Rectal smooth muscle tissue (tissue), 1 donor: ENCODE data around the gene FOSB.
A peak's percentile ranks its signal among the peaks of the same experiment; 100 is the strongest.

Experiments used
- H3K27ac ChIP-seq: one replicate; pipeline ENCODE4 v1.7.0; 2013; ENCODE audit warnings: low read depth, low read length, inconsistent platforms
- H3K27me3 ChIP-seq: one replicate; pipeline ENCODE4 v1.7.0; 2013; ENCODE audit warnings: low read length; ENCODE audit not compliant: control insufficient read depth, insufficient read depth
- H3K36me3 ChIP-seq: one replicate; pipeline ENCODE4 v1.7.0; 2013; ENCODE audit warnings: low read length; ENCODE audit not compliant: control insufficient read depth, insufficient read depth
- H3K4me1 ChIP-seq: one replicate; pipeline ENCODE4 v1.7.0; 2013; ENCODE audit warnings: low read length; ENCODE audit not compliant: control insufficient read depth, insufficient read depth
- H3K4me3 ChIP-seq: one replicate; pipeline ENCODE4 v1.7.0; 2013; ENCODE audit warnings: low read length
- H3K9ac ChIP-seq: one replicate; pipeline ENCODE4 v1.7.0; 2013; ENCODE audit warnings: low read length

Gene FOSB

DNA sequence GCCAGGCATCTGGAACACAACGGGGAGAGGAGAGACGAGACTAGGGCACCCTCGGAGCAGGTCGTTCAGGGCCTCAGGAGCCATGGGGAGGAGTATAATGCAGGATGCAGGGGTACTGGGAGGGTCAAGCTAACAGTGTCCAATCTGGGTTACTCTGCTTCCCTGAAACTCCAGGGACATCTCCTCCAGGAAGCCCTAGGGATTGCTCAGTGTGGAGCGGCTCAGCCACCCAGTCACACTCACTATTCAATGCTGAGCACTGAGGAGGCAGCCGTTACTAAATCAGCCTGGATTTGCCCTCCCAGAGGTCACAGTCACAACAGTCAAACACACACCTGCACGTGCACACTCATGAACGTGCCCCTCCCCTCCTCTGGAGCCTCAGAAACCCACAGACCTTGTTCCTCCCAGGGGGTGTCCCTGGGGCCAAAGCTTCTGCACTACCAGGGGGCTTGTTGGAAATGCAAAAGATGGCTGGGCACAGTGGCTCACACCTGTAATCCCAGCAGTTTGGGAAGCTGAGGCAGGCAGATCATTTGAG, 6.9 kb upstream of the FOSB start:
- Histone ChIP-seq H3K27ac (no peak overlapping the region), H3K36me3 (no peaks in the 10 kb centered on the region), H3K4me1 (peaks cover 5% of the 10 kb centered on the region), H3K9ac (no peak overlapping the region), H3K27me3 (no peaks in the 10 kb centered on the region), H3K4me3 (no peak overlapping the region)

DNA sequence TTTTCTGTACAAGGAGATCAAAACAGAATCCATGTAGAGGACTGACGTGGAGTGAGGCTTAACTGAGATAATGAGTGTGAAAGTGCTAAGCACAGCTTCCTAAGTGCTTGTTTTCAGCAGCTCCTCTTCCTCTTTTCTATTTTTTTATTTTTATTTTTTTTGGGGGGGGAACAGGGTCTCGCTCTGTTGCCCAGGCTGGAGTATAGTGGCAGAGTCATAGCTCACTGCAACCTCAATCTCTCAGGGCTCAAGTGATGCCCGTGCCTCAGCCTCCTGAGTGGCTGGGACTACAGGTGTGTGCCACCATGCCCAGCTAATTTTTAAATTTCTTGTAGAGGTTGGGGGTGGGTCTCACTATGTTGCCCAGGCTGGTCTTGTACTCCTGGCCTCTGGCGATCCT, 5.6 kb upstream of the FOSB start:
- no peak overlapping the region for H3K9ac ChIP-seq
- peaks cover 3% of the 10 kb centered on the region for H3K4me1 ChIP-seq
- H3K27me3 ChIP-seq: no peaks in the 10 kb centered on the region

DNA sequence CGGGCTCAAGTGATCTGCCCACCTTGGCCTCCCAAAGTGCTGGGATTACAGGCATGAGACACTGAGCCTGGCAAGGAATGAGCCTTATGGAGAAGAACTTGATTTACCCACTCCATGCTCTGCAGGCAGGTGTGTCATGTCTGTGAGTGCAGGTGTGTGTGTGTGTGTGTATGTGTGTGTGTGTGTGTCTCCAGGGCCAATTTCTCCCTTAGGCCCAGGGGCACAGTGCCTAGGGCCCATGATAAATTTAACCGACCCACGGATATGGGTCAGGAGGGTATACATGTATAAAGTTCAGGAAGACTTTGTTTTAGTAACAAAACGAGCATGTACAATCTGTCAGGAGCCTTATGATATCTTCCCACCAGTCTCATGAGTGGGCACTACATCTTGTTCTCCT, 4.6 kb upstream of the FOSB start:
- no peaks in the 10 kb centered on the region for H3K36me3 ChIP-seq
- H3K27ac ChIP-seq: no peak overlapping the region
- H3K4me3 ChIP-seq: no peak overlapping the region
- no peaks in the 10 kb centered on the region for H3K27me3 ChIP-seq
- H3K4me1 ChIP-seq: peaks cover 5% of the 10 kb centered on the region
- no peak overlapping the region for H3K9ac ChIP-seq

More for the DNA sequence above, 5.6 kb upstream of the FOSB start:
- Histone ChIP-seq H3K27ac (no peak overlapping the region), H3K36me3 (no peaks in the 10 kb centered on the region), H3K4me3 (no peak overlapping the region)

DNA sequence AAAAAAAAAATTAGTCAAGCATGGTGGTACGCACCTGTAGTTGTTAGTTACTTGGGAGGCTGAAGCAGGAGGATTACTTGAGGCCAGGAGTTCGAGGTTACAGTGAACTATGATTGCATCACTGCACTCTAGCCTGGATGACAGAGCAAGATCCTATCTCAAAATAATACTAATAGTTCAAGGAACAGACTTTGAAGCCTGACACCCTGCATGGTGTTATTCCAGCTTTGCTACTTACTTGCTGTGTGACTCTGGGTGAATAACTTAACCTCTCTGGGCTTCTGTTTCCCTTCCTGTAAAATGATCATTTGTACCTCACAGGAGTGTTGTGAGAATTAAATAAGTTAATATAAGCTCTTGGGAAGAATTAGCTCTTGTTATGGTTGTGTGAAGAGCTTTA, 3.5 kb upstream of the FOSB start:
- Histone ChIP-seq H3K4me3 (no peak overlapping the region), H3K36me3 (no peaks in the 10 kb centered on the region), H3K27me3 (no peaks in the 10 kb centered on the region), H3K9ac (no peak overlapping the region), H3K4me1 (peaks cover 5% of the 10 kb centered on the region), H3K27ac (no peak overlapping the region)

DNA sequence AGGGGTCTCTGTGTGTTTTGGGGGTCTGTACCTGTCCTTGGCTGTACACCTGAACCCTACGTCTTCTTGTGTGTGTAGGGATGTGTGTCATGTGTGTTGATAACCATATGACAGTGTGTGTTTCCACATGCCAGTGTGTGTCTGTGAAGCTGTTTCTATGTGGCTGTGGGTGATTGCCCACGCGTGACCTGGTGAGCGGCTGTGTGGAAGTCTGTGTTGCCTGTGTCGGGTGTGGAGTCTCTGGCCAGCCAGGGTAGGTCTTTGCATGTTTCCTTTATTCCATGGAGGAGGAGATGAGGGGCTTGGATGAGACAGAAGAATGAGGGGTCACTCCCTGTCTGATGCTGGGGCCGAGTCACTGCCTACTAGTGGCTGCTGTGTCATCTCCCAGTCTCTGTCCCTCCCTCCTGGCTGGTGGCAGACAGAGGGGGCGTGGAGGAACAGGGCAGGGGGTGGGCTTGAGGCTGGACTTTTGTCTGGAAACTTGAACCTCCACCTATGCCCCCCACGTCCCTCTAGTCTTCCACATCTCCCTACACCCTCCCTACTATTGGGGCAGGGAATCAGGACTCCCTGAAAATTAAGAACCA, 2.8 kb upstream of the FOSB start:
- H3K4me3 ChIP-seq: no peak overlapping the region
- no peaks in the 10 kb centered on the region for H3K27me3 ChIP-seq

DNA sequence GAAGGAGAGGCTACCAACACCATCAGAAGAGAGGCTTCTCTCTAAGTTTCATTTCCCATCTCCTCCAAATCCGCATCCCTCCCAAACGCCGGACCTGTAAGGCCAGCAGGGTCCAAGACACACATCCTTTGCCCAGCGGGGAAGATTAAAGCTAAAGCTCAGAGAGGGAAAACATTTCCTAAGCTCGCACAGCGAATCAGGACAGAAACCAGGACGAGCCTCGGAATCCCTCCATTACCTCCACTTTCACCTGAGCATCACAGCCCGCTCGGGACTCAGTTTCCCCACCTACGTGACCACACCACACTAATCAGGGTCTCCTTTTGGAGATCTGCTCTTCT, 711 bp upstream of the FOSB start:
- Histone ChIP-seq H3K9ac (peak overlapping the region; percentile 54), H3K27ac (peak overlapping the region; percentile 83), H3K4me1 (peaks cover 13% of the 10 kb centered on the region), H3K4me3 (peak overlapping the region; percentile 99), H3K27me3 (no peaks in the 10 kb centered on the region), H3K36me3 (peaks cover 2% of the 10 kb centered on the region)

More for the DNA sequence above, 2.8 kb upstream of the FOSB start:
- H3K9ac ChIP-seq: no peak overlapping the region
- no peak overlapping the region for H3K27ac ChIP-seq
- peaks cover 8% of the 10 kb centered on the region for H3K4me1 ChIP-seq
- H3K36me3 ChIP-seq: no peaks in the 10 kb centered on the region

DNA sequence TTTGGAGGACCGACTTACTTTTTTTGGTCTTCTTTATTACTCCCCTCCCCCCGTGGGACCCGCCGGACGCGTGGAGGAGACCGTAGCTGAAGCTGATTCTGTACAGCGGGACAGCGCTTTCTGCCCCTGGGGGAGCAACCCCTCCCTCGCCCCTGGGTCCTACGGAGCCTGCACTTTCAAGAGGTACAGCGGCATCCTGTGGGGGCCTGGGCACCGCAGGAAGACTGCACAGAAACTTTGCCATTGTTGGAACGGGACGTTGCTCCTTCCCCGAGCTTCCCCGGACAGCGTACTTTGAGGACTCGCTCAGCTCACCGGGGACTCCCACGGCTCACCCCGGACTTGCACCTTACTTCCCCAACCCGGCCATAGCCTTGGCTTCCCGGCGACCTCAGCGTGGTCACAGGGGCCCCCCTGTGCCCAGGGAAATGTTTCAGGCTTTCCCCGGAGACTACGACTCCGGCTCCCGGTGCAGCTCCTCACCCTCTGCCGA, 409 bp downstream of the FOSB start:
- Histone ChIP-seq H3K9ac (no peak overlapping the region), H3K36me3 (peaks cover 2% of the 10 kb centered on the region)

DNA sequence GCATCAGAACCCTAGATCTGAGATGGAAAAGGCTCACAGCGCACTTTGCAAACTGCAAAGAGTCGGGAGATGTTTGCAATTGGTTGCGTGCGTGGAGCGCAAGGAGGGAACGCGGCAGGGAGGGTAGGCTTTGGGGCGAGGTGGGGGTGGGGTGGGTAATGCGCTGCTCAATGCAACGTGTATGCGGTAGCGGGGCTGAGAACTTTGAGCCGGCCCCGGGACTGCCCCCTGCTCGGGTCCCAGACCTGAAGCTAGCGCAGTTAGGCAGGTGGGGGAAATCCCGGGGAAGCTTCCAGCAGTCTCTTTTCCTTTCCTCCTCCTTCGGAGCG, 971 bp downstream of the FOSB start:
- H3K9ac ChIP-seq: peak overlapping the region; percentile 39
- H3K36me3 ChIP-seq: peaks cover 2% of the 10 kb centered on the region
- H3K4me1 ChIP-seq: peaks cover 13% of the 10 kb centered on the region
- H3K27ac ChIP-seq: peak overlapping the region; percentile 78
- H3K27me3 ChIP-seq: no peaks in the 10 kb centered on the region
- peak overlapping the region; percentile 99 for H3K4me3 ChIP-seq

More for the DNA sequence above, 409 bp downstream of the FOSB start:
- H3K27ac ChIP-seq: no peak overlapping the region
- H3K27me3 ChIP-seq: no peaks in the 10 kb centered on the region
- H3K4me3 ChIP-seq: peak overlapping the region; percentile 99
- peaks cover 13% of the 10 kb centered on the region for H3K4me1 ChIP-seq

DNA sequence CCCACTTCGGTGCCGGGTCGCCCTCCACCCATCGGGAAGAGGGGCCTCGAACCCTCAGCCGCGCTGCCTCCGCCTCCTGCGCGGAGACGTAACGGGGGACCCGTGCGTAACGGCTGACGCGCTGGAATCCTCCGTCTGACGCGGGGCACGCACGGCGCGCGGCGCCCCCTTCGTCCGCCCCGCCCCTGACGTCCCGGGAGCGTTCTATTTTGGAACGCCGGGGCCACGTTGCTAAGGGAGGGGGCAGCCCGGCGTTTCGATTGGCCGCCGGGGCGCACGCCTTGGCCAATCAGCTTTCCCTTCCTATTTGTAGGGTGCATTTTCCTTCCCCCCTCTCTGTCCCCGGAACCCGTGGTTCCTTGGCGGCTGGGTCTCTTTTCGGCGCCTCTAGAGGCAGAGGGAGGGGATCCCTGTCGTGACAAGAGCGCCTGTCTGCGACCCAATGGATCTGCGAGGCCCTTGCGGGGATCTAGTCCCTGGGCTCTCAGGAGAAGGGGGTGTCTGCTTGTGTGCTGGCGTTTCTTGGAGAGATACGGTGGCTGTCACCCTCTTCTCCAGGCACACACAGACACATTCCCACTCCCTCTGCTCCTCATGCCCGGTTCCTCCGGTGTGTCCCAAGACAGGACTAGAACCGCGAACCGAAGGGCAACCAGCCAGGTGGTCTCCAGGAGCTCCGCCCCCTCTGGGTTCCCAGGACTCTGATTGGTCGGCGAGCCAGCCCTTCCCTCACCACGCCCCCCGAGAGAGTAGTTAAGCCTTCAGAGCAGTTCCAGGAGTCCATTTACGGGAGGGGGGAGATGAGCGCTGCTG, 1.5 kb downstream of the FOSB start:
- H3K9ac ChIP-seq: peak overlapping the region; percentile 98
- peak overlapping the region; percentile 99 for H3K4me3 ChIP-seq
- H3K36me3 ChIP-seq: peaks cover 2% of the 10 kb centered on the region
- no peaks in the 10 kb centered on the region for H3K27me3 ChIP-seq
- H3K27ac ChIP-seq: peak overlapping the region; percentile 89
- peaks cover 13% of the 10 kb centered on the region for H3K4me1 ChIP-seq

DNA sequence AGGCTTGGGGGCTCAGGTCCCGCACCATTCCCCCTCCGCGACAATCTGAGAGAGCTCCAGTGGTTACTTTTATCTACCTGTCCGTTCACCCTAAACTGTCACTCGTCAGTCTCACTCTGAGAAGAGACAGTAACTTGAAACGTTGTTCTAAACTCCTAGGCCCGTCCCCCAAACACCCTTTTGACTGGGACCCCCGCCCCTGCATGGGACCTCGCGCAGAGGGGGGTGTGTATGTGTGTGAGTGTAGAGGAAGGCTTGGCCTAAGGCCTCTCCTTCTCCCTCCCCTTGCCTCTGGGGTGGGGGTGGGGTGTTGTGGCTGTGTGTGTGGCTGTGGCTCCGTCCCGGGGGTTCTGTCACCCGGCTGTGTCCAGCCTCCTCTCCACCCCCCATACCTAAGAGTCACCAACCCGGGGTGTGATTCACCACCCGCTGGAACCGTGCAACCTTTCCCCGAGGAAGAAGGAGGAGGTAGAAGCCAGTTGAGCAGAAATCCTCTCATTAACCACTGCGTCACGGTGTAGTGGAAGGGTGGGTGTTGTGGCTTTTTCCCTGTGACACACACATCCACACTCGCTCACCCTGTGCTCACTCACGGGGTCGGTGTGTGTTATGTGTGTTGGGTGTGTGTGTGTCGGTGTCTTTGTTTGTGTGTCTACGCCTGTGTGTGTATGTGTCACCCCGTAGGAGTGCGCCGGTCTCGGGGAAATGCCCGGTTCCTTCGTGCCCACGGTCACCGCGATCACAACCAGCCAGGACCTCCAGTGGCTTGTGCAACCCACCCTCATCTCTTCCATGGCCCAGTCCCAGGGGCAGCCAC, 2.4 kb downstream of the FOSB start:
- no peaks in the 10 kb centered on the region for H3K27me3 ChIP-seq
- H3K4me3 ChIP-seq: peak overlapping the region; percentile 99
- peaks cover 2% of the 10 kb centered on the region for H3K36me3 ChIP-seq
- H3K27ac ChIP-seq: peak overlapping the region; percentile 89
- peaks cover 13% of the 10 kb centered on the region for H3K4me1 ChIP-seq
- peak overlapping the region; percentile 98 for H3K9ac ChIP-seq

DNA sequence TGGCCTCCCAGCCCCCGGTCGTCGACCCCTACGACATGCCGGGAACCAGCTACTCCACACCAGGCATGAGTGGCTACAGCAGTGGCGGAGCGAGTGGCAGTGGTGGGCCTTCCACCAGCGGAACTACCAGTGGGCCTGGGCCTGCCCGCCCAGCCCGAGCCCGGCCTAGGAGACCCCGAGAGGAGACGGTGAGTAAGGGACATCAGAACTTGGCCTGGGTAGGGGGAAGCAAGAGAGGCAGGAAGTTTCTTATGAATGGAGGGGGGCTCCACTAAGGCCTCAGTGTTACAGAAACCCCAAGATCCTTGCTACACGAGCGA, 2.9 kb downstream of the FOSB start:
- H3K27me3 ChIP-seq: no peaks in the 10 kb centered on the region
- no peak overlapping the region for H3K27ac ChIP-seq
- peaks cover 13% of the 10 kb centered on the region for H3K4me1 ChIP-seq
- H3K36me3 ChIP-seq: peaks cover 2% of the 10 kb centered on the region
- H3K9ac ChIP-seq: no peak overlapping the region
- peak overlapping the region; percentile 99 for H3K4me3 ChIP-seq

DNA sequence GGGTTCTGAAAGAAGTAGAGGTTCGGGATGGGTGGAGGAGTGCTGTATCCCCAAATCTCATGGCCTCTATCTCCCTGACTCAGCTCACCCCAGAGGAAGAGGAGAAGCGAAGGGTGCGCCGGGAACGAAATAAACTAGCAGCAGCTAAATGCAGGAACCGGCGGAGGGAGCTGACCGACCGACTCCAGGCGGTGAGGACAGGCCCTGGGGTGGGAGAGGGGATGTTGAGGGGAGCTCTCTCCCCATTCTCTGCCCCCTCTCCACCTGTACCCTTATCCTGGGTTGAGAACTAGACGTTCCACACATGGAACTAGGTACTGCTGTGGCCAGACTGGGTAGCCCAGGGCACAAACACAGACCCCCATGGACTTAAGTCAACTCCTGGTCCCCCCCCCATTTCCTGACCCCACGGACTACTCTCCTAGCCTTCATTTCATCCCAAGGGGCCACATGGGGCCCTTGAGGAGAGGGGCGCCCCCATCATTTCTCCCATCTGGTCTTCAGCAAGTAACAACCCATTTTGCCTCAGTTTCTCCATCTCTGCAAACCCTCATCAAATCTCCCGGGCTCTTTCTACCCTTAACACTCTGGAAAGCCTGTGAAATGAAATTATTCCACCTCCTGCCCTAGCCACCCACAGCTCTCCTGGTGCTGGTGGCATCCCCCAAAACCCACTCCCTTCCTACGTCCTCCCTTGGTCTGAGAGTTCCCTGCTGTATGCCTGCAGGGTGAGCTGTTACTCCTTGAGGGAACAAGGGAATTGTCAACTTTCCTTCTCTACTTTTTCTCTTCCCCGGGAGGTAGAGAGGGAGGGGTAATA, 3.5 kb downstream of the FOSB start:
- H3K9ac ChIP-seq: no peak overlapping the region

More for the DNA sequence above, 3.5 kb downstream of the FOSB start:
- Histone ChIP-seq H3K4me3 (peak overlapping the region; percentile 99), H3K4me1 (peaks cover 13% of the 10 kb centered on the region), H3K27me3 (no peaks in the 10 kb centered on the region), H3K36me3 (peaks cover 2% of the 10 kb centered on the region), H3K27ac (no peak overlapping the region)
